K562 (cell line): ENCODE measurements around the gene CCNL1. TPM values are rescaled to one million over a fixed set of nuclear protein-coding genes. Genes with fewer than 3 reads are reported as not detected.
A peak's percentile ranks its signal among the peaks of the same experiment; 100 is the strongest.

ENCODE experiments used
- ARID2 ChIP-seq: fragments of 450-650 bp; IDR thresholded peaks from 2 replicates; pipeline ENCODE4 v1.6.1; 2017; ENCODE audit warnings: antibody characterized with exemption, mild to moderate bottlenecking
- CCAR2 ChIP-seq: fragments of 200-400 bp; formaldehyde crosslinking; IDR thresholded peaks from 2 replicates; pipeline ENCODE4 v1.6.1; 2017; ENCODE audit warnings: mild to moderate bottlenecking, low read depth, low read length
- E2F6 ChIP-seq, 2 experiments: IDR thresholded peaks; 2 replicates each; pipeline ENCODE4 v1.6.1; 2011; ENCODE audit warnings: borderline replicate concordance in 1 of 2, control low read depth in 1 of 2, low read depth in 1 of 2, low read length in 1 of 2, mild to moderate bottlenecking in 1 of 2, mixed read lengths in 1 of 2, moderate library complexity in 1 of 2; ENCODE audit not compliant: insufficient read depth in 1 of 2, insufficient read length in 1 of 2, poor library complexity in 1 of 2, severe bottlenecking in 1 of 2; ENCODE audit errors: extremely low read depth in 1 of 2
- ELK3 ChIP-seq: fragments of 450-650 bp; formaldehyde crosslinking; IDR thresholded peaks from 2 replicates; pipeline ENCODE4 v1.4.0; 2020; ENCODE audit warnings: mild to moderate bottlenecking
- MBD2 ChIP-seq: sonication (generic); IDR thresholded peaks from 2 replicates; pipeline ENCODE4 v1.6.1; 2016; ENCODE audit warnings: low read depth, borderline replicate concordance
- NR2C1 ChIP-seq, 2 experiments: fragments of 450-650 bp; IDR thresholded peaks; 2 replicates each; pipeline ENCODE4 v1.6.1; 2017; ENCODE audit warnings: mild to moderate bottlenecking in 2 of 2, antibody characterized with exemption in 1 of 2, inconsistent platforms in 1 of 2, missing compliant biosample characterization in 1 of 2, missing genetic modification characterization in 1 of 2
- PTBP1 ChIP-seq: fragments of 200-400 bp; formaldehyde crosslinking; IDR thresholded peaks from 2 replicates; pipeline ENCODE4 v1.6.1; 2017; ENCODE audit warnings: low read depth, low read length
- RAD51 ChIP-seq: fragments of 450-650 bp; IDR thresholded peaks from 2 replicates; pipeline ENCODE4 v1.7.1; 2016; ENCODE audit warnings: low read depth, mild to moderate bottlenecking, borderline replicate concordance
- SNAPC5 ChIP-seq: fragments of 250-450 bp; sonication (Bioruptor Pico); IDR thresholded peaks from 2 replicates; pipeline ENCODE4 v1.8.0; 2021; ENCODE audit warnings: moderate library complexity, mild to moderate bottlenecking, inconsistent platforms
- SOX6 ChIP-seq: fragments of 450-650 bp; IDR thresholded peaks from 2 replicates; pipeline ENCODE4 v1.6.1; 2014; ENCODE audit warnings: mild to moderate bottlenecking
- SRF ChIP-seq, 2 experiments: fragments of 250-450, 450-650 bp in 1 of 2; sonication (Bioruptor Pico) in 1 of 2; sonication (generic) in 1 of 2; formaldehyde crosslinking; IDR thresholded peaks; 2 replicates each; pipeline versions ENCODE4 v1.5.0 to v1.5.1; 2020 to 2022; ENCODE audit warnings: mild to moderate bottlenecking in 1 of 2, missing genetic modification reagents in 1 of 2
- STAT6 ChIP-seq: sonication (generic); formaldehyde crosslinking; IDR thresholded peaks from 2 replicates; pipeline ENCODE4 v1.8.1; 2023; ENCODE audit warnings: mild to moderate bottlenecking, missing genetic modification reagents
- TRIM25 ChIP-seq: fragments of 450-650 bp; IDR thresholded peaks from 2 replicates; pipeline ENCODE4 v1.7.0; 2016; ENCODE audit warnings: borderline replicate concordance
- ZHX1 ChIP-seq: fragments of 150-350 bp; conservative IDR thresholded peaks from 2 replicates; pipeline ENCODE4 v1.6.1; 2014; ENCODE audit warnings: low read length
- ZNF134 ChIP-seq: fragments of 250-450 bp; sonication (Bioruptor Pico); conservative IDR thresholded peaks from 2 replicates; pipeline ENCODE4 v1.4.0; 2020
- ZNF57 ChIP-seq: fragments of 450-650 bp; formaldehyde crosslinking; IDR thresholded peaks from 2 replicates; pipeline ENCODE4 v1.4.0; 2020; ENCODE audit warnings: mild to moderate bottlenecking, moderate library complexity
- polyA plus RNA-seq, 8 experiments: library from polyadenylated mRNA; depleted of rRNA in 4 of 8; stranded (reverse) in 5 of 8; unstranded in 3 of 8; fragments of >200 nt; fragmentation: Nextera tagmentation in 2 of 8; fragmentation: Illumina TruSeq in 1 of 8; extraction: Ambion mirVana in 2 of 8; extraction: Trizol in 1 of 8; gene quantifications; 2 replicates each; pipeline versions ENCODE4 v1.2.1 to v1.2.3, GENCODE V29; 2011 to 2014; ENCODE audit warnings: inconsistent platforms in 1 of 8, missing spikeins in 1 of 8
- total RNA-seq, 7 experiments: library from RNA; depleted of rRNA in 6 of 7; stranded (reverse); fragments of >200 nt in 6 of 7; fragmentation: Illumina TruSeq in 2 of 7; extraction: Trizol in 2 of 7; gene quantifications; 2 replicates each; pipeline versions ENCODE4 v1.2.1 to v1.2.3, GENCODE V29; 2011 to 2021; ENCODE audit warnings: low replicate concordance in 1 of 7

The CCNL1 gene
- total and polyA plus RNA-seq, 9 of the 15 experiments (the other 6 are each of a cell fraction or from before 2014, with no cell fraction given): 16.1 to 186 (median 132) TPM

GRCh38 chr3:157127831-157128767, 31.8 kb downstream of the CCNL1 start (continued):
- TF ChIP-seq ELK3 (CRISPR knock-in tag) (no peak), SRF (CRISPR knock-in tag; IDR thresholded peaks at IDR 0.05) (no peak), PTBP1 (no peak), ZHX1 (no peak), ZNF134 (CRISPR knock-in tag) (no peak), TRIM25 (no peak), RAD51 (peak; percentile 86), SOX6 (peak; percentile 8; the same call in 1 of the 2 replicates), NR2C1 (IDR thresholded peaks at IDR 0.05) (no peak), NR2C1 (tag; IDR thresholded peaks at IDR 0.05) (0 out of 2 replicates have a peak, but pooled peaks have one; percentile 38), STAT6 (CRISPR knock-in tag) (no peak), ARID2 (no peak), E2F6 (IDR thresholded peaks at IDR 0.05; ENCODE audit: borderline replicate concordance in 1 of 2, extremely low read depth in 1 of 2, insufficient read depth in 1 of 2, insufficient read length in 1 of 2, low read depth in 1 of 2, low read length in 1 of 2, poor library complexity in 1 of 2, severe bottlenecking in 1 of 2) (peak in 1 of 2 experiments; percentile 14), SNAPC5 (CRISPR knock-in tag) (no peak), MBD2 (no peak), ZNF57 (CRISPR knock-in tag) (no peak), CCAR2 (no peak)
